EH (cell line): ENCODE data around the gene DENND6B.
"Not testable (repeated sequence)": the region's sequence is repeated elsewhere in the genome, so short reads cannot be mapped to it uniquely, and the experiment has no call there.

Experiments used
- DNase-seq: peaks from one replicate; pipeline ENCODE4 v3.0.0-alpha.2; 2015; ENCODE audit warnings: low read depth

The DENND6B gene

GRCh38 chr22:50326956-50327710, at the start of gene DENND6B:
Gene DENND6B (minus strand): TSS chr22:50327012. CDS start chr22:50326988, 24 bp downstream.
- peak; percentile 83 for DNase-seq

DNA sequence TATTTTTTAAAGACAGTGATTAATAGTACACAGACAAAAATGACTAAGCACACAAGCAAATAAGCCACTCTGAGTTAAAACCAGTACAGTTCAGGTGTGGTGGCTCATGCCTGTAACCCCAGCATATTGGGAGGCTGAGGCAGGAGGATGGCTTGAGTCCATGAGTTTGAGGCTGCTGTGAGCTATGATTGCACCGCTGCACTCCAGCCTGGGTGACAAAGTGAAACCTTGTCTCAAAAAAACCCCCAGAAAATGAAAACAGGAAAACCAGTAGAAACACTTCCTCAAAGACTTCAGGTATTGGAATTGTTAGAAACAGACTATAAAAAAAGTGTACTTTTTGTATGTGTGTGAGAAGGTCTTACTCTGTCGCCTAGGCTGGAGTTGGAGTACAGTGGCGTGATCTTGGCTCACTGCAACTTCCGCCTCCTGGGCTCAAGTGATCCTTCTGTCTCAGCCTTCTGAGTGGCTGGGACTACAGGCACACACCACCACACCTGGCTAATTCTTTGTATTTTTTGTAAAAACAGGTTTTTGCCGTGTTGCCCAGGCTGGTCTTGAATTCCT, 49.4 kb upstream of the DENND6B start:
- DNase-seq: no peak

DNA sequence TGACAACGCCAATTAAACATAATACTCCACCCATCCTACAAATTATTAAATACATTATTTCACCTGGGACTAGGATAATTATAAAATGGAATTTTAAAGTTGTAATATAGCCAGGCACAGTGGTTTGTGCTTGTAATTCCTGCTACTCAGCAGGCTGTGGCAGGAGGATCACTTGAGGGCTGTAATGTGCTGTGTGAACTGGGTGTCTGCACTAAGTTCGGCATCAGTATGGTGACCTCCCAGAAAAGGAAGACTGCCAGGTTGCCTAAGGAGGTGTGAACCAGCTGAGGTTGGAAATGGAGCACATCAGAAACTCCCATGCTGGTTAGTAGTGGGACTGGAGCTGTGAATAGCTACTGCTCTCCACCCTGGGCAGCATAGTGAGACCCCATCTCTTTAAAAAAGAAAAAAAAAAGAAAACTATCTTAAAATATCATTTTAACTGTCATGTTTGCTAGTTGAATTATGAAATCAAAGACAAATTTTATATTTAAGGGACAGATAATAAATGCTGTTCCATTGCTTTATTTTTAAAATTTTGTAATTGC, 44.4 kb upstream of the DENND6B start:
- DNase-seq: no peak

DNA sequence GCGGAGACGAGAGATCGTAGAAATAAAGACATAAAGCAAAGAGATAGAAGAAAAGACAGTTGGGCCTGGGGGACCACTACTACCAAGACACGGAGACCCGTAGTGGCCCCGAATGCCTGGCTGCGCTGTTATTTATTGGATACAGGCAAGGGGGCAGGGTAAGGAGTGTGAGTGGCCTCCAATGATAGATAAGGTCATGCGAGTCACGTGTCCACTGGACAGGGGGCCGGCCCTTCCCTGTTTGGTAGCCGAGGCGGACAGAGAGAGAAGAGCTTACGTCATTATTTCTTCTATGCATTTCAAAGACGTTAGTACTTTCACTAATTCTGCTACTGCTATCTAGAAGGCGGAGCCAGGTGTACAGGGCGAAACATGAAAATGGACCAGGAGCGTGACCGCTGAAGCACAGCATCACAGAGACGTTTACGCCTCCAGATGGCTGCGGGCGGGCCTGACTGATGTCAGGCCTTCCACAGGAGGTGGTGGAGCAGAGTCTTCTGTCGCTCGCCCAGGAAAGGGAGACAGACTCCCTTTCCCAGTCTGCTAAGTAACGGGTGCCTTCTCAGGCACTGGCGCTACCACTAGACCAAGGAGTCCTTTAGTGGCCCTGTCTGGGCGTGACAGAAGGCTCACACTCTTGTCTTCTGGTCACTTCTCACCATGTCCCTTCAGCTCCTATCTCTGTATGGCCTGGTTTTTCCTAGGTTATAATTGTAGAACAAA, 41.1 kb upstream of the DENND6B start:
- no peak for DNase-seq

- DNase-seq: not testable (repeated sequence)
Measured at GRCh38 chr22:50363803-50364194, 37.0 kb upstream of the DENND6B start.

- DNase-seq: no peak
Measured at GRCh38 chr22:50363166-50363802, 36.5 kb upstream of the DENND6B start.

- DNase-seq: no peak
Measured at GRCh38 chr22:50361688-50362087, 34.9 kb upstream of the DENND6B start.

DNA sequence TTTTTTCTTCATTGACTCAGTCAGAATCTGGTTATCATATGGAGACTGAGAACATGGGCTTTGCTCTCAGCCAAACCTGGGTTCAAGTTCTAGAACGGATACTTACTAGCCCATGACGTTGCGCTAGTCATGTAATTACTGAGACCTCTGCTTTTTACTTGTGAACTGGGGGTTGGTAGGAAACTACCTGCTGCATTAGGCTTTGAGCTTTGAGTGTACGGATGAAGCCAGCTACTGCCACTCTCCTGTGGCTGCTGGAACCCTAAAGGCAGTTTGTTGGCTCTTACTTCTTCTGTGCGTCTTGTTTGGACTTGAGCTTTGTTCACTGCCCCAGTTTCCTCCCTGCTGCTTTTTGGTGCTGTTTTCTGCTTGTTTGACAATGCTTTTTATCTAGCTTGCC, 34.4 kb upstream of the DENND6B start:
- DNase-seq: no peak

- no peak for DNase-seq
Measured at GRCh38 chr22:50360578-50360977, 33.8 kb upstream of the DENND6B start.

- no peak for DNase-seq
Measured at GRCh38 chr22:50357756-50358155, 30.9 kb upstream of the DENND6B start.

DNA sequence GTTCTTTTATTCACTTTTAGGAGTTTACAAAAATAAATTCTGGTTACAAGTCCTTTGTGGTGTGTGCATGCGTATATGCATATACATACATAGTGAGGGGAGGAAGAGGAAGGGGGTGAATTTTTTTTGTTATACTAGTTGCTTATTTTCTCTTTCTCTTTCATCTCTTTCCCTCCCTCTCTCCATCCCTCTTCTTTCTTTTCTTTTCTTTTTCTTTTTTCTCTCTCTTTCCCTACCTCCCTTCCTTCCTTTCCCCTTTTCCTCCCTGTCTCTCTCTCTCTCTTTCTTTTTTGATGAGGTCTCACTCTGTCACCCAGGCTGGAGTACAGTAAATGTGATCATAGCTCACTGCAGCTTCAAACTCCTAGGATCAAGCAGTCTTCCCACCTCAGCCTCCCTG, 30.4 kb upstream of the DENND6B start:
- no peak for DNase-seq

DNA sequence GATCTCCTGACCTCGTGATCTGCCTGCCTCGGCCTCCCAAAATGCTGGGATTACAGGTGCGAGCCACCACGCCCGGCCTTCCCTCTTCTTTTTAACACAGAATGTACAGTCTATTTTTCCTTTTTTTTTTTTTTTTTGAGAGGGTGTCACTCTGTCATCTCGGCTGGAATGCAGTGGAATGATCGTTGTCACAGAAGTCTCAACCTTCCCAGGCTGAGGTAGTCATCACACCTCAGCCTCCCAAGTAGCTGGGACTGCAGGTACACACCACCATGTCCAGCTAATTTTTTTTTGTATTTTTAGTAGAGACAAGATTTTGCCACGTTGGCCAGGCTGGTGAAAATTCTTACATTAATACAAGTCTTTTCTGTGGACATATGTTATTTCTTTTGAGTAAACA, 29.4 kb upstream of the DENND6B start:
- no peak for DNase-seq

DNA sequence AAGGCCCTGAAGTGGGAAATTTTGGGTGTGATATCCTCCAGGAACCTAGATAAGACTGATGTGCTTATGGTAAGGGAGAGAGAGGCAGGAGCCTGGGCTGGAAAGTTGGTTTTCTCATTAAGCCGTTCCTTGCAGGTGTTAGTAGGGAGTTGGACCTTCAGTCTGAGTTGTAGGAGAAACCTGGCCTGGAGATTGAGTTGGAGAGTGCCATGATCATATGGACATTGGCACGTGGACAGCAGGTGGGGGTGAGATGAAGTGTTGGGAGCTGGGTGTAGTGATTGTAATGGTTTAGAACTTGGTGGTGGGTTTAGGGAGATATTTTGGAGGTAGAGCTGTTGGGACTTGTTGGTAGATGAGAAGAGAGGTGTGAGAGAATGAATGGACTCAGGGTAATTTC, 21.2 kb upstream of the DENND6B start:
- DNase-seq: no peak

GRCh38 chr22:50347157-50347556, 20.3 kb upstream of the DENND6B start:
- DNase-seq: no peak

- DNase-seq: no peak
Measured at GRCh38 chr22:50346470-50346869, 19.7 kb upstream of the DENND6B start.

DNA sequence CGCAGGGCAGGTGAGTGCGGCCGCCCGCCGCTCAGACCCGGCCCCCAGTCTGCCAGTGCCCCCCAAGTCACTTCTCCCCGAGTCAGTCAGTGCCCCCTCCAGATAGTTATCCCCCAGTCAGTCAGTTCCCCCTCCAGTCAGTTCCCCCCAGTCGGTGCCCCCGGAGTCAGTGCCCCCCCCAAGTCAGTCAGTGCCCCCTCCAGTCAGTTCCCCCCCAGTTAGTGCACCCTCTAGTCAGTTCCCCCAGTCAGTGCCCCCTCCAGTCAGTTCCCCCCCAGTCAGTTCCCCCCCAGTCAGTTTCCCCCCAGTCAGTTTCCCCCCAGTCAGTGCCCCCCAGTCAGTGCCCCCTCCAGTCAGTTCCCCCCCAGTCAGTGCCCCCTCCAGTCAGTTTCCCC, 16.7 kb upstream of the DENND6B start:
- DNase-seq: no peak

DNA sequence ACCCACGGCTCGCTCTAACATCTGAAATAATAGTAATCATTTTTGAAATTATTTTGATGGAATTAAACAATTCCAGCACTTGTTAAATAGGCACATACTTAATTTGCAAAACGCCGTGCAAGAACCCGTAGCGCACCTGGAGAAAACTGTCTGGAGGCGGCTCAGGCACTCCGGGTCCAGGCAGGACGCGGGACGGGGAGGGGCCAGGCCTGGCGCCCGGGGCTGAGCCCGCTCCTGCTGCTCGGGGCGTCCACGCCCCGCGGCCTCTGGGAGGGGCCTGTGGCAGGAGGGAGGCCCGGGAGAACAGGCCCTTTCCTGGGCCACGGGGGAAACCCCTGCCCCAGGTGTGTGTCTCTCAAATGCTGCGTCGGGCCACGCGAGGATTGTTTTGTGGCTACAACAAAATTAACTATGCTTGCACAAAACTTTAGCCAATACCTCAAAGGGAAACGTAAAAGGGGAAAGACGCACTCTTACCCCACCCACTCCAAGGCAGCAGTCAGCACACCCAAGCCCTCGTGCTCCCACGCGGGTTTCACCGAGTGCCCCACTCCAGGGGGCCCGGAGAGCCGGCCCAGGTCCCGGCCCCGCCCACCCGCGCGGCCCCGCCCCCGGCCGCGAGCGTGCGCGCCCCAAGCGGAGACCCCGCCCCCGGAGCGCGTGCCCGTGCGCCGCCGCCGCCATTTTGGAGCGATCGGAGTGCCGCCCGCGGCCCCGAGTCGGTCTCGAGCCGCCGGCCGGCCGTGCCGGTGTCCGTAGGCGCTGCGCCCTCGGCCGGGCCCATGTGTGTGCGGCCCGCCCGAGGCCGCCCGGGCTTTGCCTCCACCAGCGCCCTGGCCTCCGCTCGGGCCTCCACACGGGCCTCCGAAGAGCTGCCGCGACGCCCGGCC, 16.1 kb upstream of the DENND6B start, which contains the start of gene PPP6R2:
PPP6R2 (plus strand) TSS at position 677 of the 890 bp plus-strand sequence. CDS start 50,582 bp downstream, outside the sequence.
- DNase-seq: peak; percentile 71

DNA sequence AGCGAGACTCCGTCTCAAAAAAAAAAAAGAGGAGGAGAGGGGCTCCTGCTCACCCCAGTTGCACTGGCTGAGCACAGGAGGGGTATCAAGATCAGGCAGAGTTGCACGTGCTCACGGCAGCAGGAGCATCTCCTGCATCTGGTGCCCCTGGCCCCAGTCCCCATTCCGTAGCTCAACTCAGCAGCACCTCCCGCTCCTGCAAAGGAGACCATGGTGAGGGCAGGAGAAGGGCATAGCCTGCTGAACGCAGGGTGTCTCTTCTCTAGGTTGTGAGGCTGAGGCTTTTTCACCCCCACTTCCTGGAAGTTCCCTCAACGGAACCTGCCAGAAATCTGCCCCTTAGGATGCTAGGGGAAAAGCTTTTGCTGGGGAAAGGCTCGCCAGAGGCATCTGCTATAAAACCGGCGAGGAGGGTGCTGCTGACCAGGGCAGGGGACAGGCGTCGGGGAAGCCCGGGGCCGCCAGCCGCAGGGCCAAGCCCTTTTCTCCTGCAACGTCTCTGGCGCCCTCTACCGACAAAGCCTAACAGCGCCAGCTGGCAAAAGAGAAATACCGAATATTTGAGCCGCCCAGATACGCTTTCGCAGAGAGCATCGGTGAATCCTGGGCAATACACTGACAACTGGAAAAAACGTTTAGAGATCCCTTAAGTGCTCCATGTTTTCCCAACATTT, 15.3 kb upstream of the DENND6B start:
- peak; percentile 86 for DNase-seq

- DNase-seq: peak; percentile 23
Measured at GRCh38 chr22:50339945-50340879, 13.4 kb upstream of the DENND6B start.
